ENCODE results near the gene ZNF536. TPM values are rescaled to one million over a fixed set of nuclear protein-coding genes. Genes with fewer than 3 reads are reported as not detected.

Gene ZNF536
- total and polyA plus RNA-seq, 10 of the 15 experiments (the other 5 are each of a cell fraction or from before 2014, with no cell fraction given): not detected

DNA sequence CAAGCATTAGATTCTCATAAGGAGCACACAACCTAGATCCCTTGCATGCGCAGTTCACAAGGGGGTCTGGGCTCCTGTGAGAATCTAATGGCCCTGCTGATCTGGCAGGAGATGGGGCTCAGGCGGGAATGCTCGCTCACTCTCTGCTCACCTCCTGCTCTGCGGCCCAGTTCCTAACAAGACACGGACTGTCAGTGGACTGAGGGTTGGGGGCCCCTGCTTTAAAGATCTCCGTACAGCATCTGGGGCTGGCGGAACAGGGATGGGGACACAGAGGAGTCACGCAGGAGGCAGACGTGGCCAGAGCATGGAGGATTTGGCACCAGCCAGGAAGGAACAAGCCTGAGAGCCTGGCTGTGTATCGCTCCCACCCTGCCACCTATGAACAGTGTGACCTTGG lies 37.3 kb upstream of the ZNF536 start (continued):
- TF ChIP-seq E2F8 (IDR thresholded peaks at IDR 0.05; ENCODE audit: low read depth, partially characterized antibody) (no peak), KLF5 (IDR thresholded peaks at IDR 0.05; ENCODE audit: partially characterized antibody) (no peak), TCF3 (IDR thresholded peaks at IDR 0.05; ENCODE audit: borderline replicate concordance, insufficient read depth, low read depth, low read length) (no peak), BMI1 (IDR thresholded peaks at IDR 0.05; ENCODE audit: borderline replicate concordance) (no peak), NR2C1 (IDR thresholded peaks at IDR 0.05) (no peak), BCL3 (IDR thresholded peaks at IDR 0.05; ENCODE audit: borderline replicate concordance, insufficient read depth, low read depth, low read length, poor library complexity, severe bottlenecking) (no peak), CBX5 (IDR thresholded peaks at IDR 0.05; ENCODE audit: low read depth) (no peak), ZZZ3 (IDR thresholded peaks at IDR 0.05; ENCODE audit: control insufficient read depth, insufficient read length, low read depth) (no peak), YY1 (IDR thresholded peaks at IDR 0.05; ENCODE audit: low read depth, low read length) (no peak)
